Measurements from ENCODE around the gene COPS2.
A peak's percentile ranks its signal among the peaks of the same experiment; 100 is the strongest.

GRCh38 chr15:49155834-49156627 lies 632 bp upstream of the COPS2 start:
- TF ChIP-seq CTCF (IDR thresholded peaks at IDR 0.05) (peak in 1 of 6 experiments; percentile 28), POLR2A (IDR thresholded peaks at IDR 0.05) (no peak)
